GM21515 (cell line): Measurements from ENCODE around the gene BLOC1S5.

Experiments used
- ATAC-seq: cut with Tn5 transposase; IDR thresholded peaks from one replicate; pipeline ENCODE4 v1.9.1; 2021; ENCODE audit not compliant: unreplicated experiment

Gene BLOC1S5

GRCh38 chr6:8063761-8064637, at the start of gene BLOC1S5:
Gene BLOC1S5, minus strand, starts transcription at chr6:8064389. Its CDS starts 13 bp downstream, at chr6:8064376.
- peak; percentile 88 for ATAC-seq

DNA sequence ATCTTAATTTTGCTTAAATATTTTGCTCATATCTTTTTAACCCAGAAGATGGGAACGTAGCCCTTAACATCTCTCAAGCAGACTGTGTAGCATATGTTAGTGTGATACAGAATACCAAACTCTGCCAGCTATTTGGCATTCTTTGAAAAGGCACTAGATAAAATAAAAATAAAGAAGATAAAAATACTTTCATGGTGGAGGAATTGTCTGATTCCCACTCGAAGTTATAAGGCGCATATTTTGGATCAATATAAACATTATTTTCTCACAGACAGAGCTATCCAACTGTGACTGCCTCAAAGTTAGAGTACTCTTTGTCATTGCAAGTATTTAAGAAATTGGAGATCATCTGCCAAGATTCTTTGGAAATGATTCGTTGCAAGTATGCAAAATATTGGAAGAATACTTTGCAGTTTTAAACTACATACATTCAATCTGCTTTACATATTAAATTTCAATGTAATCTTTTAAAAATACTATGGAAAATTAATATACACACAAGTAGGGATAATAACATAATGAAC, 49.0 kb upstream of the BLOC1S5 start:
- no peak for ATAC-seq

DNA sequence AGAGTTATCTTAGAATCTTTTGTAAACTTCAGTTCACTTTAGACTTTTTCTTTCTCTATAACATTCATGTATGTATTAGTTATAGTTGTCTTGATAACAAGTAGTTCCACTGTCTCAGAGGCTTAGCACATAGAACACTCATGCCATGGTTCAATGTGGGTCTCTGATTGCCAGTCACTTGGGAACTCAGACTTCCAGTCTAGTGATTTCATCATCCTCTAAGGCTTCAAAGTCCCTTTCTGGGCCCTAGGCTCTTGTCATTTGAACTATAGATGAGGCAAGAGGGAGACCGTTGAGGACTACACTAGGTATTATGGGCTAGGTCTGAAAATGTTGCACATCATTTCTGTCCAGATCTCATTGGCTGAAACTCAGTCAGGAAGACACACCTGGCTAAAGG, 46.5 kb upstream of the BLOC1S5 start:
- ATAC-seq: no peak

- ATAC-seq: peak; percentile 88
Measured at GRCh38 chr6:8110117-8110721, 46.0 kb upstream of the BLOC1S5 start.

GRCh38 chr6:8108759-8109539, 44.8 kb upstream of the BLOC1S5 start:
- no peak for ATAC-seq

- ATAC-seq: no peak
Measured at GRCh38 chr6:8108031-8108660, 44.0 kb upstream of the BLOC1S5 start.

DNA sequence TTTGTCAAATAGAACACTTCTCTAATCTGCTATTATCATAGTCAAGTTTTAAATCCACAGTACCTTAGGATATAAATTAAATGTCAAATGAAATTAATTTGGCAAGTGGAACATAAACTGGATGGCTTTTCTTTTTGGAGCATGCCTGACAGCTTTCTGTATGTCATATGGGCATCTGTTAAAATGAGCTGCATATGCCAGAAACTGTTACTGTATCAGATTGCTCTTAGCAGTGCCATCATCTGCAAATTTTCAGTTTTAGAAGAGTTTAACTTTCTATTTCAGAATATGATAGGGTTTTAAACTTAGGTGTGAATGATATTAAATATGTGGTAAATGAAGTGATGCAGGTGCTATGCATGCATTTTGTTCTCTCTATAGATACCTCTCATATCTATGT, 41.6 kb upstream of the BLOC1S5 start:
- no peak for ATAC-seq

GRCh38 chr6:8103726-8104125, 39.5 kb upstream of the BLOC1S5 start:
- no peak for ATAC-seq

- ATAC-seq: peak; percentile 99
Measured at GRCh38 chr6:8102122-8102958, 38.2 kb upstream of the BLOC1S5 start, which contains the start of gene EEF1E1. Gene EEF1E1, minus strand, starts transcription at chr6:8102548. Its CDS starts 27 bp downstream, at chr6:8102521.

DNA sequence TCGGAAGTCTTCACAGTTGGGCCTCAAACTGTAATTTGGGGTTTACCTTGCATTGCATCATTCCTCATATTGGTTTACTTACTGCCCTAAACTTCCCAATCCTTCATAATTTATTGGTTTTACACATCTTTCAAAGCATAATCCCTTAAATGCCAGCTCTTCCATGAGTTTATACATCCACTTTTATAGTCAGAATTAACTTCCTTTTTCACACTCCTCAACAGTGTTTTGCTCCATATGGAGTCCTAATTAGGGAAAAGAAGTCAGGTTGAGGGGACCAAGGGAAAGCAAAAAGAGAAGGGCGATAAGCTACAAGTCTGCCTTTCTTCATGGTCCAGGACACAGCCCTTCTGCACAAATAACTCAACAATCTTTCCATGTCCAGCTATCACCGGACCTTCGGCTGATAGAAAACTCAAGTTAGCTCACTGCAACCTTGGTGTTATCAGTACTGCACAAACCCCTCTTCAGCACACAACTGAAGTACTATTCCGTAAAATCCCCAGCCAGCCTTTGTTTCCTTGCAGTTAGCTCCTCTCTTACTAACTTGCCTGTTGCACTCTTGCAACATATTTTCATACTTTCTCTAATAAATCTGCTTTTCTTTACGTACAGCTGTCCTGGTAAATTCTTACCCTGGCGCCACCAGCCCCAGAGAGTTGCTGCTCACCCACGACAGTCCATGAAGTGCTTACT, 36.1 kb upstream of the BLOC1S5 start:
- ATAC-seq: no peak

GRCh38 chr6:8090650-8091049, 26.5 kb upstream of the BLOC1S5 start:
- no peak for ATAC-seq

- no peak for ATAC-seq
Measured at GRCh38 chr6:8088886-8089285, 24.7 kb upstream of the BLOC1S5 start.

- no peak for ATAC-seq
Measured at GRCh38 chr6:8087870-8088754, 23.9 kb upstream of the BLOC1S5 start.

- ATAC-seq: no peak
Measured at GRCh38 chr6:8086755-8087306, 22.6 kb upstream of the BLOC1S5 start.

DNA sequence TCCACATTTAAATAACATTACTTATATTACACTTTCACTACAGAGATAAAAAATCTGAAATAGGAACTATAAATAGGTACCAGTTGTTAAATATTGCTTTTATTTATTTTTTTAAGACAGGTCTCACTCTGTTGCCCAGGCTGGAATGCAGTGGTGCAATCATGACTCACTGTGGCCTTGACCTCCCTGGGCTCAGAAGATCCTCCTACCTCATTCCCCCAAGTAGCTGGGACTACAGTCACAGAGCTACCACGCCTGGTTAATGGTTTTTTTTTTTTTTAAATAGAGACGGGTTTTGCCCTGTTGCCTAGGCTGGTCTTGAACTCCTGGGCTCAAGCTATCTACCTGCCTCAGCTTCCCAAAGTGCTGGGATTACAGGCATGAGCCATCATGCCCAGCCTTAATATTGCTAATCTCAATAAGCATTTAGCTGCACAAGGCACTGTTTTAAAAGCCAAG, 20.9 kb upstream of the BLOC1S5 start:
- ATAC-seq: no peak

DNA sequence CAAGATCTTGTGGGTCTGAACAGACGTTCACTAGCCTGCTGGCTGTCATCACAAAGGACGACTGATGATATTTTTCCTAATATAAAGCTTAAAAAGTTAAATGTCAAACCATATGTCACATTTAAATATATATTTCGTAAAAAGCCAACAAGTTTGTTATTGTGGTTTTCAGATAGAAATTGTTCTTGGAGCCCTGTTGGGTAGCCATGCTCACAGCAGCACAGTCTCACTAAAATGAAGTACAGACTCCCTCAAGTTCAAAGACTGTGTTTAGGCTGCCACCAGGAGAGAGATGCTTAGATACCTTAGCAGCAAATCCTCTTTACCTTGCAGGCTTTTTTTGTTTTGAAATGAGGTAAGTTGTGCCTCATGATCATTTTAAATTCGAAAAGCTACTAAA, 20.4 kb upstream of the BLOC1S5 start:
- no peak for ATAC-seq

GRCh38 chr6:8082954-8083858, 19.0 kb upstream of the BLOC1S5 start:
- no peak for ATAC-seq
